ENCODE results near the gene LKAAEAR1.

LKAAEAR1 gene

DNA sequence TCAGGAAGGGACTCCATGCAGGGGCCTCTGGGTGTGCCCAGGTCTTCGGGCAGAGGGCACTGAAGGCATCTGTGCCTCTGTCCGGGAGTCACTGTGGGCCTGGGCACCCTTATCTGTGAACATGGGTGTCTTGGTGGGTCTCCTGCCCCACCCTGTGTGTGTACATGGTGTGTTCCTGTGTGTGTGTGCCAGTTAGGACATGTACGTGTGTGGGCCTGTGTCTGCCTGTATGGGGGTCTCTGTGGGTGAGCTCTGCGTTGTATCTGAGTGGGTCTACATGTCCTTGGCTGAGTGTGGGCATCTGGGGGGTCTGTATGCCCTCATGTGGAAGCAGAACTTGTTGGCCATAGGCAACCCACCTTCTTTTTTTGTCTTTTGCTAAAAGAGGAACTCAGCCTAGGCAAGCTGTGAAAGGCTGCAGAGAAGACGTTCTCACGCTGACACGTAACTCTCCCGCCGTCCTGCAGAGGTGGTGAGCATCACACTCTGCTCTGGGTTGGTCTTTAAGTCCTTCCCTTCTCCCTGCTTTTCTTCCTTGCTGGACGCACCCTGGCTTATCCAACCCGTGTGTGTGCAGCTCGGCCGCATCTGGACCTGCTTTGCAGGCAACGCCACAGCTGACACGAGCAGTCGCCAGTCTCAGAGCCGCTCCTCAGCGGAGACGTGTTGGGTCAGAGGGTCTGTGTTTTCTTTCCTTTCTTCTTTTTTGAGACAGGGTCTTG lies 23.7 kb upstream of the LKAAEAR1 start:
- H3K9me3 ChIP-seq (ENCODE audit: control insufficient read depth, low read length) = no peaks in the 10 kb centered on the region
- H3K9ac ChIP-seq = no peak overlapping the region
- H3K27ac ChIP-seq = no peak overlapping the region
- H3K27me3 ChIP-seq (ENCODE audit: control insufficient read depth, insufficient read depth, low read length) = no peaks in the 10 kb centered on the region
- no peak overlapping the region for H3K4me2 ChIP-seq (ENCODE audit: low read length)
- TF ChIP-seq, protein P1, sequence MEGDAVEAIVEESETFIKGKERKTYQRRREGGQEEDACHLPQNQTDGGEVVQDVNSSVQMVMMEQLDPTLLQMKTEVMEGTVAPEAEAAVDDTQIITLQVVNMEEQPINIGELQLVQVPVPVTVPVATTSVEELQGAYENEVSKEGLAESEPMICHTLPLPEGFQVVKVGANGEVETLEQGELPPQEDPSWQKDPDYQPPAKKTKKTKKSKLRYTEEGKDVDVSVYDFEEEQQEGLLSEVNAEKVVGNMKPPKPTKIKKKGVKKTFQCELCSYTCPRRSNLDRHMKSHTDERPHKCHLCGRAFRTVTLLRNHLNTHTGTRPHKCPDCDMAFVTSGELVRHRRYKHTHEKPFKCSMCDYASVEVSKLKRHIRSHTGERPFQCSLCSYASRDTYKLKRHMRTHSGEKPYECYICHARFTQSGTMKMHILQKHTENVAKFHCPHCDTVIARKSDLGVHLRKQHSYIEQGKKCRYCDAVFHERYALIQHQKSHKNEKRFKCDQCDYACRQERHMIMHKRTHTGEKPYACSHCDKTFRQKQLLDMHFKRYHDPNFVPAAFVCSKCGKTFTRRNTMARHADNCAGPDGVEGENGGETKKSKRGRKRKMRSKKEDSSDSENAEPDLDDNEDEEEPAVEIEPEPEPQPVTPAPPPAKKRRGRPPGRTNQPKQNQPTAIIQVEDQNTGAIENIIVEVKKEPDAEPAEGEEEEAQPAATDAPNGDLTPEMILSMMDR (IDR thresholded peaks at IDR 0.05) = no peak
- peaks cover 22% of the 10 kb centered on the region for H3K79me2 ChIP-seq
- H3K4me3 ChIP-seq (ENCODE audit: low read depth, low read length) = no peak overlapping the region
- H2AFZ ChIP-seq = no peak overlapping the region
- peaks cover 32% of the 10 kb centered on the region for H3K4me1 ChIP-seq
- H3K36me3 ChIP-seq (ENCODE audit: control insufficient read depth, insufficient read depth, low read length) = no peaks in the 10 kb centered on the region

DNA sequence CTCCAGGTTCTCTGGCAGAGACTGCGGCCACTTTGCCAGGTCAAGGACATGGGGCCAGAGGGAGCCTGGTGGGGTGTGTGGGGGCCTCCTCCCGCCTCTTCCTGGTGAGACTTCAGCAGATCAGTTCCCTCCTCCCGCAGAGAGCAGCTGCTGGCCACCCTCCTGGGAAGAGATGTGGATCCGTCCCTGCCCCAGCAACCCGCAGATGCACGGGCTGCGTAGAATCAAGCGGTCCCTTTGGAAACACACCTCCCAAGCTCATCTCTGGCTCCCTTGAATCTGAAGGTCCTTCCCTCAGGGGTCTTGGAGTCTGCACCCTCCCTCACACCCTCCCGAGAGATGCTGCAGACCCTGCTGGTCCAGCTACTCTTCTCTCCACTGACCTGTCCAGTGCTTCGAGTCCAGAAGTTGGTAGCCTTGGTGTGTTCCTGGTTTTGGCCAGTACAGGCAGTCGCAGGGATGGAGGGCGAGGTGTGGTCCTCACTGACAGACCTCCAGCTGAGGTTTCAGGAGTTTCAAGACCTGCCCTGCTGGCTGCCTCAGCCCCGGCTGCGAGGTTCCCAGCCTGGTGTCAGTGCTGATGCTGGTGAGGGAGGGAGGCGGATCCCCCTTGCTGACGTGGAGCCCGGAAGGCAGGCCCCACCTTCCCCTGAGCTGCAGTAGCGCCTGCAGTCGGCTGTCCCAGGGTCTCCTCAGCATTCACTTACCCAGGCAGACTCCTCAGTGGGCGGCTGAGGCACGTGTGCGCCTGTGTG lies 23.0 kb upstream of the LKAAEAR1 start, which contains the start of gene NPBWR2:
Gene NPBWR2 (minus strand): TSS at position 585 of the 755 bp plus-strand sequence. CDS start 734 bp downstream, outside the sequence.
- H3K9ac ChIP-seq = no peak within 1 kb of the TSS

DNA sequence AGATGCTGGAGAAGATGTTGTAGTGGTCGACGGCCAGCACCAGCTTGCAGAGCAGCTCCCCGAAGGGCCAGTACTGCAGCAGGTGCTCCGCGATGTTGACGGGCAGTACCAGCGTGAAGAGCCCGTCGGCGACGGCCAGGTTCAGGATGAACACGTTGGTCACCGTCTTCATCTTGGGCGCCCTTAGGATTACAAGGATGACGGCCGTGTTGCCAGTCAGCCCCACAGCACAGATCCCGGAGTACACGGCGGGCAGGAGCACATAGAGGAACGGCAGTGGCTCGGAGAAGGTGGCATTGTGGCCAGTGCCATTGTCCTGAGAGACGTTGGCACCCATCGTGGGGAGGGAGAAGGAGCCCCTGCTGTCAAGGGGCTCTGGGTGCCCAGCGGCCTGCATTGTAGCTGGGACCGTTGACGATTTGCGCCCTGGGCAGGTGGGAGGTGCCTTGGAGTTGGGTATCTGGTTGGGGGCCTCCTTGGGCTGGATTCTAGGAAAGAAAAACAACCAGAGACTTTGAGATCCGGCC lies 22.3 kb upstream of the LKAAEAR1 start:
- H3K27me3 ChIP-seq (ENCODE audit: control insufficient read depth, insufficient read depth, low read length) = no peaks in the 10 kb centered on the region
- H3K9ac ChIP-seq = no peak overlapping the region
- no peaks in the 10 kb centered on the region for H3K36me3 ChIP-seq (ENCODE audit: control insufficient read depth, insufficient read depth, low read length)
- no peak overlapping the region for H2AFZ ChIP-seq
- H3K4me1 ChIP-seq = peaks cover 26% of the 10 kb centered on the region
- H3K27ac ChIP-seq = no peak overlapping the region
- H3K79me2 ChIP-seq = peaks cover 24% of the 10 kb centered on the region
- no peak overlapping the region for H3K4me2 ChIP-seq (ENCODE audit: low read length)
- no peaks in the 10 kb centered on the region for H3K9me3 ChIP-seq (ENCODE audit: control insufficient read depth, low read length)
- TF ChIP-seq, protein P1 (IDR thresholded peaks at IDR 0.05) = no peak
- H3K4me3 ChIP-seq (ENCODE audit: low read depth, low read length) = no peak overlapping the region

More for the DNA sequence above, 23.0 kb upstream of the LKAAEAR1 start, which contains the start of gene NPBWR2:
- H3K4me1 ChIP-seq = peaks cover 26% of the 10 kb centered on the region
- no peaks in the 10 kb centered on the region for H3K27me3 ChIP-seq (ENCODE audit: control insufficient read depth, insufficient read depth, low read length)
- TF ChIP-seq, protein P1 (IDR thresholded peaks at IDR 0.05) = no peak
- H2AFZ ChIP-seq = no peak within 1 kb of the TSS
- H3K79me2 ChIP-seq = peaks cover 22% of the 10 kb centered on the region
- H3K27ac ChIP-seq = no peak within 1 kb of the TSS
- H3K4me3 ChIP-seq (ENCODE audit: low read depth, low read length) = no peak within 1 kb of the TSS
- no peak within 1 kb of the TSS for H3K4me2 ChIP-seq (ENCODE audit: low read length)
- H3K36me3 ChIP-seq (ENCODE audit: control insufficient read depth, insufficient read depth, low read length) = no peaks in the 10 kb centered on the region
- no peaks in the 10 kb centered on the region for H3K9me3 ChIP-seq (ENCODE audit: control insufficient read depth, low read length)

DNA sequence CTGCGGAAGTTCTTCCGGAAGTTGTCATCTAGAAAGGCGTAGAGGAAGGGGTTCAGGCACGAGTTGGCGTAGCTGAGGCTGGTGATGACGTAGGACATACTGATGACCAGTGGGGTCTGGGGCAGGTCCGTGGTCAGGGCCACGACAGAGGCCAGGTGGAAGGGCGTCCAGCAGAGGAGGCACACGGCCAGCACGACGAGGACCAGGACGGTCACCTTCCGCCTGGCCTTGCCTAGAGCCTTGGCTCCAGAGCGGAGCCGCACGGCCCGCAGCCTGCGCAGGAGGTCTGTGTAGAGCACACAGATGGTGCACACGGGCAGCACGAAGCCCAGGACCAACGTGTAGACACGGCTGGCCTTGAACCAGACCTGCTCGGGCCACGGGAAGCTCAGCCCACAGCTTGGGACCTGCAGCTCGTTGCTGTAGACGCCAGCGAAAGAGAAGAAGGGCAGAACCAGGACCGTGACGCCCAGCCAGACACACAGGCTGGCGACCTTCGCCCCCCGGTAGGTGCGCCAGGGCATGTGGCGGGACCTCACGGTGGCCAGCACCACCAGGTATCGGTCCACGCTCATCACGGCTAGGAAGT lies 21.7 kb upstream of the LKAAEAR1 start:
- no peak overlapping the region for H3K4me3 ChIP-seq (ENCODE audit: low read depth, low read length)
- H3K36me3 ChIP-seq (ENCODE audit: control insufficient read depth, insufficient read depth, low read length) = no peaks in the 10 kb centered on the region
- H3K27me3 ChIP-seq (ENCODE audit: control insufficient read depth, insufficient read depth, low read length) = no peaks in the 10 kb centered on the region
- H2AFZ ChIP-seq = no peak overlapping the region
- no peak overlapping the region for H3K27ac ChIP-seq
- no peak overlapping the region for H3K4me2 ChIP-seq (ENCODE audit: low read length)
- peaks cover 28% of the 10 kb centered on the region for H3K4me1 ChIP-seq
- H3K79me2 ChIP-seq = peaks cover 22% of the 10 kb centered on the region
- TF ChIP-seq, protein P1 (IDR thresholded peaks at IDR 0.05) = no peak
- H3K9ac ChIP-seq = no peak overlapping the region
- no peaks in the 10 kb centered on the region for H3K9me3 ChIP-seq (ENCODE audit: control insufficient read depth, low read length)
